Hepatocyte (in vitro differentiated cells): ENCODE data around the gene MBD5.

ENCODE experiments used
- EZH2phosphoT487 ChIP-seq: fragments of 200-600 bp; sonication (generic); IDR thresholded peaks from one replicate; pipeline ENCODE4 v1.6.1; 2018; ENCODE audit warnings: antibody characterized with exemption, mild to moderate bottlenecking, low read depth, moderate library complexity; ENCODE audit not compliant: unreplicated experiment, severe bottlenecking
- TF ChIP-seq, protein P1 (sequence below): fragments of 200-600 bp; sonication (generic); IDR thresholded peaks from 2 replicates; pipeline ENCODE4 v1.5.1; 2016; ENCODE audit warnings: antibody characterized with exemption, mild to moderate bottlenecking; ENCODE audit not compliant: poor library complexity

DNA sequence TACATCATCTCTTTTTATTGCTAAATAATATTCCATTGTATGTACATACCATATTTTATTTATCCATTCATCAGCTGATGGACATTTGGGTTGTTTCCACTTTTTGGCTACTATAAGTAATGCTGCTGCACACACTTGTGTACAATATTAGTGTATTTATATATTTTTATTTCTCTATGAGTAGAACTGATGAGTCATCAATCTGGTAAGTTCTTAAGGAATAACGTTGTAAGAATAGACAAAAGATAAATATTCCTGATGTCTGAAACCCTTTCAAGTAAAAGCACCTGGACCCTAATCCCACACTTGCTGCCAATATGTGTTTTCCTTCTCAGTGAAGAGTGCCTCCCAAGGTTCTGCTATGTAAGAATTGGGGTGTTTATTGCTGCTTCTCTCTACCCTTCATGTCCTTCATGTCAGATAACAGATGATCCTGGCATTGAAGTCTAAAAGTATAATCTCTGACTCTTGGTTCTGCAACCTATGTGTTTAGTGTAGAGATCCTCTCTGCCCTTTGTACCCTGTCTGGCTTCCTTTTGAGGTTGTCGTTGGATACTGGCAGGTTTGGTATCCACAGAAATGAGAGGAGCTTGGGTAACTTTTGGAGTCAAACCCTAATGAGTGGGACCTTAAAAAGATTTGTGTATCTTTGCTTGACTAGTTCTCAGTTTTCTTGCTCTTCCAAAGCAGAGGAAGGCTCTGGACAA is 330.7 kb downstream of the MBD5 start:
- TF ChIP-seq, protein P1, sequence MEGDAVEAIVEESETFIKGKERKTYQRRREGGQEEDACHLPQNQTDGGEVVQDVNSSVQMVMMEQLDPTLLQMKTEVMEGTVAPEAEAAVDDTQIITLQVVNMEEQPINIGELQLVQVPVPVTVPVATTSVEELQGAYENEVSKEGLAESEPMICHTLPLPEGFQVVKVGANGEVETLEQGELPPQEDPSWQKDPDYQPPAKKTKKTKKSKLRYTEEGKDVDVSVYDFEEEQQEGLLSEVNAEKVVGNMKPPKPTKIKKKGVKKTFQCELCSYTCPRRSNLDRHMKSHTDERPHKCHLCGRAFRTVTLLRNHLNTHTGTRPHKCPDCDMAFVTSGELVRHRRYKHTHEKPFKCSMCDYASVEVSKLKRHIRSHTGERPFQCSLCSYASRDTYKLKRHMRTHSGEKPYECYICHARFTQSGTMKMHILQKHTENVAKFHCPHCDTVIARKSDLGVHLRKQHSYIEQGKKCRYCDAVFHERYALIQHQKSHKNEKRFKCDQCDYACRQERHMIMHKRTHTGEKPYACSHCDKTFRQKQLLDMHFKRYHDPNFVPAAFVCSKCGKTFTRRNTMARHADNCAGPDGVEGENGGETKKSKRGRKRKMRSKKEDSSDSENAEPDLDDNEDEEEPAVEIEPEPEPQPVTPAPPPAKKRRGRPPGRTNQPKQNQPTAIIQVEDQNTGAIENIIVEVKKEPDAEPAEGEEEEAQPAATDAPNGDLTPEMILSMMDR: no peak
- no peak for TF ChIP-seq EZH2phosphoT487
